Measurements from ENCODE around the gene USP2.

- TF ChIP-seq CTCF (IDR thresholded peaks at IDR 0.05) (no peak), POLR2AphosphoS5 (IDR thresholded peaks at IDR 0.05; ENCODE audit: low read depth, low read length) (no peak)
- TF ChIP-seq, protein P1, sequence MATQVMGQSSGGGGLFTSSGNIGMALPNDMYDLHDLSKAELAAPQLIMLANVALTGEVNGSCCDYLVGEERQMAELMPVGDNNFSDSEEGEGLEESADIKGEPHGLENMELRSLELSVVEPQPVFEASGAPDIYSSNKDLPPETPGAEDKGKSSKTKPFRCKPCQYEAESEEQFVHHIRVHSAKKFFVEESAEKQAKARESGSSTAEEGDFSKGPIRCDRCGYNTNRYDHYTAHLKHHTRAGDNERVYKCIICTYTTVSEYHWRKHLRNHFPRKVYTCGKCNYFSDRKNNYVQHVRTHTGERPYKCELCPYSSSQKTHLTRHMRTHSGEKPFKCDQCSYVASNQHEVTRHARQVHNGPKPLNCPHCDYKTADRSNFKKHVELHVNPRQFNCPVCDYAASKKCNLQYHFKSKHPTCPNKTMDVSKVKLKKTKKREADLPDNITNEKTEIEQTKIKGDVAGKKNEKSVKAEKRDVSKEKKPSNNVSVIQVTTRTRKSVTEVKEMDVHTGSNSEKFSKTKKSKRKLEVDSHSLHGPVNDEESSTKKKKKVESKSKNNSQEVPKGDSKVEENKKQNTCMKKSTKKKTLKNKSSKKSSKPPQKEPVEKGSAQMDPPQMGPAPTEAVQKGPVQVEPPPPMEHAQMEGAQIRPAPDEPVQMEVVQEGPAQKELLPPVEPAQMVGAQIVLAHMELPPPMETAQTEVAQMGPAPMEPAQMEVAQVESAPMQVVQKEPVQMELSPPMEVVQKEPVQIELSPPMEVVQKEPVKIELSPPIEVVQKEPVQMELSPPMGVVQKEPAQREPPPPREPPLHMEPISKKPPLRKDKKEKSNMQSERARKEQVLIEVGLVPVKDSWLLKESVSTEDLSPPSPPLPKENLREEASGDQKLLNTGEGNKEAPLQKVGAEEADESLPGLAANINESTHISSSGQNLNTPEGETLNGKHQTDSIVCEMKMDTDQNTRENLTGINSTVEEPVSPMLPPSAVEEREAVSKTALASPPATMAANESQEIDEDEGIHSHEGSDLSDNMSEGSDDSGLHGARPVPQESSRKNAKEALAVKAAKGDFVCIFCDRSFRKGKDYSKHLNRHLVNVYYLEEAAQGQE (IDR thresholded peaks at IDR 0.05; ENCODE audit: insufficient read depth in 1 of 2, low read depth in 2 of 2, low read length in 1 of 2): no peak
These were observed 15.3 kb upstream of the USP2 start for GRCh38 chr11:119396835-119397234.

All from Panc1 (cell line).